RWPE2 (cell line): ENCODE measurements around the gene RNF10.

Experiments
- ATAC-seq: fragments of 200-7000 bp; cut with Tn5 transposase; 3 replicates; pipeline ENCODE4 v1.9.1; 2021; ENCODE audit warnings: low read depth
- DNase-seq: peaks from one replicate; pipeline ENCODE4 v3.0.0-alpha.2; 2020; ENCODE audit warnings: low spot score
- H3K27ac ChIP-seq: fragments of 450-650 bp; 2 replicates; pipeline ENCODE4 v1.5.1; 2017; ENCODE audit warnings: mild to moderate bottlenecking; ENCODE audit not compliant: poor library complexity, severe bottlenecking
- H3K27me3 ChIP-seq: fragments of 250-450 bp; sonication (Bioruptor Pico); 2 replicates; pipeline ENCODE4 v1.5.1; 2021; ENCODE audit warnings: mild to moderate bottlenecking, moderate library complexity; ENCODE audit not compliant: insufficient read depth, poor library complexity, severe bottlenecking
- H3K36me3 ChIP-seq: fragments of 250-450 bp; sonication (Bioruptor Pico); 2 replicates; pipeline ENCODE4 v1.5.1; 2020; ENCODE audit warnings: low read depth, mild to moderate bottlenecking, moderate library complexity
- H3K4me1 ChIP-seq: fragments of 250-450 bp; sonication (Bioruptor Pico); 2 replicates; pipeline ENCODE4 v1.5.1; 2021; ENCODE audit warnings: mild to moderate bottlenecking, moderate library complexity; ENCODE audit not compliant: insufficient read depth, poor library complexity, severe bottlenecking
- H3K4me3 ChIP-seq: fragments of 250-450 bp; sonication (Bioruptor Pico); 2 replicates; pipeline ENCODE4 v1.5.1; 2021; ENCODE audit warnings: mild to moderate bottlenecking, moderate library complexity; ENCODE audit not compliant: severe bottlenecking
- H3K9me3 ChIP-seq: fragments of 250-450 bp; sonication (Bioruptor Pico); 2 replicates; pipeline ENCODE4 v1.5.1; 2021; ENCODE audit warnings: mild to moderate bottlenecking, moderate library complexity; ENCODE audit not compliant: severe bottlenecking
- CTCF ChIP-seq: fragments of 450-650 bp; IDR thresholded peaks from one replicate; pipeline ENCODE4 v1.5.1; 2017; ENCODE audit warnings: mild to moderate bottlenecking, moderate library complexity; ENCODE audit not compliant: poor library complexity, severe bottlenecking

The RNF10 gene

GRCh38 chr12:120496413-120497340 is 37.5 kb upstream of the RNF10 start:
- peak; percentile 11; the same call in 2 of the 3 replicates for ATAC-seq
- H3K36me3 ChIP-seq: peaks cover 33% of the 10 kb centered on the region
- H3K4me1 ChIP-seq: peaks cover 21% of the 10 kb centered on the region
- no peaks in the 10 kb centered on the region for H3K27me3 ChIP-seq
- no peaks in the 10 kb centered on the region for H3K9me3 ChIP-seq
- DNase-seq: no peak
- H3K27ac ChIP-seq: peak overlapping the region; percentile 73
- peak; percentile 37 for TF ChIP-seq CTCF
- H3K4me3 ChIP-seq: peak overlapping the region; percentile 50

- peak overlapping the region; percentile 50 for H3K4me3 ChIP-seq
- no peak for TF ChIP-seq CTCF
- peaks cover 28% of the 10 kb centered on the region for H3K36me3 ChIP-seq
- DNase-seq: no peak
- H3K27me3 ChIP-seq: no peaks in the 10 kb centered on the region
- no peaks in the 10 kb centered on the region for H3K9me3 ChIP-seq
- ATAC-seq: no peak
- peak overlapping the region; percentile 73 for H3K27ac ChIP-seq
- peaks cover 21% of the 10 kb centered on the region for H3K4me1 ChIP-seq
Measured at GRCh38 chr12:120497524-120498150, 36.5 kb upstream of the RNF10 start.

GRCh38 chr12:120498870-120499515 is 35.2 kb upstream of the RNF10 start:
- Histone ChIP-seq H3K27ac (peak overlapping the region; percentile 73), H3K4me3 (no peak overlapping the region), H3K36me3 (peaks cover 36% of the 10 kb centered on the region), H3K27me3 (no peaks in the 10 kb centered on the region), H3K9me3 (no peaks in the 10 kb centered on the region), H3K4me1 (peaks cover 21% of the 10 kb centered on the region)
- ATAC-seq (no peak), DNase-seq (no peak)
- TF ChIP-seq CTCF: no peak

GRCh38 chr12:120500581-120500980 is 33.6 kb upstream of the RNF10 start:
- no peak for ATAC-seq
- TF ChIP-seq CTCF: no peak
- H3K4me1 ChIP-seq: peaks cover 15% of the 10 kb centered on the region
- H3K36me3 ChIP-seq: peaks cover 46% of the 10 kb centered on the region
- DNase-seq: no peak
- no peaks in the 10 kb centered on the region for H3K27me3 ChIP-seq
- H3K9me3 ChIP-seq: no peaks in the 10 kb centered on the region
- no peak overlapping the region for H3K27ac ChIP-seq
- H3K4me3 ChIP-seq: no peak overlapping the region
